KMS-11 (cell line): ENCODE results near the gene EQTN.

ENCODE experiments used
- H2AFZ ChIP-seq: fragments of 200-600 bp; sonication (generic); 2 replicates; pipeline ENCODE4 v1.6.1; 2016; ENCODE audit warnings: antibody characterized with exemption, mixed run types, low read depth
- H3K27ac ChIP-seq: fragments of 200-600 bp; sonication (generic); 2 replicates; pipeline ENCODE4 v1.6.1; 2016; ENCODE audit warnings: mild to moderate bottlenecking, mixed run types
- H3K27me3 ChIP-seq: fragments of 200-600 bp; sonication (generic); 2 replicates; pipeline ENCODE4 v1.6.1; 2017; ENCODE audit warnings: mild to moderate bottlenecking, low read depth, mixed run types, moderate library complexity; ENCODE audit not compliant: insufficient read depth
- H3K36me3 ChIP-seq: fragments of 200-600 bp; sonication (generic); 2 replicates; pipeline ENCODE4 v1.6.1; 2017; ENCODE audit warnings: mild to moderate bottlenecking, mixed run types; ENCODE audit not compliant: insufficient read depth
- H3K4me1 ChIP-seq: fragments of 200-600 bp; sonication (generic); 2 replicates; pipeline ENCODE4 v1.6.1; 2016; ENCODE audit warnings: mild to moderate bottlenecking, low read depth, mixed run types; ENCODE audit not compliant: poor library complexity, severe bottlenecking
- H3K4me2 ChIP-seq: fragments of 200-600 bp; sonication (generic); 2 replicates; pipeline ENCODE4 v1.7.0; 2016; ENCODE audit warnings: mild to moderate bottlenecking, mixed run types
- H3K4me3 ChIP-seq: fragments of 200-600 bp; sonication (generic); IDR thresholded peaks from 2 replicates; pipeline ENCODE4 v1.6.1; 2017; ENCODE audit warnings: low read depth, low read length, mixed read lengths; ENCODE audit not compliant: insufficient read depth
- H3K79me2 ChIP-seq: fragments of 200-600 bp; sonication (generic); 2 replicates; pipeline ENCODE4 v1.6.1; 2016; ENCODE audit warnings: low read depth, mixed run types; ENCODE audit not compliant: insufficient read depth
- H3K9ac ChIP-seq: fragments of 200-600 bp; sonication (generic); 2 replicates; pipeline ENCODE4 v1.6.1; 2016; ENCODE audit warnings: mild to moderate bottlenecking, mixed run types
- H4K20me1 ChIP-seq: fragments of 200-600 bp; sonication (generic); 2 replicates; pipeline ENCODE4 v1.6.1; 2016; ENCODE audit warnings: mild to moderate bottlenecking, mixed run types; ENCODE audit not compliant: insufficient read depth
- TF ChIP-seq, protein P1 (sequence below): fragments of 200-600 bp; sonication (generic); conservative IDR thresholded peaks from 2 replicates; pipeline ENCODE4 v1.6.1; 2017; ENCODE audit warnings: low read depth, mild to moderate bottlenecking, antibody characterized with exemption, low read length, moderate library complexity, mixed read lengths

EQTN gene

DNA sequence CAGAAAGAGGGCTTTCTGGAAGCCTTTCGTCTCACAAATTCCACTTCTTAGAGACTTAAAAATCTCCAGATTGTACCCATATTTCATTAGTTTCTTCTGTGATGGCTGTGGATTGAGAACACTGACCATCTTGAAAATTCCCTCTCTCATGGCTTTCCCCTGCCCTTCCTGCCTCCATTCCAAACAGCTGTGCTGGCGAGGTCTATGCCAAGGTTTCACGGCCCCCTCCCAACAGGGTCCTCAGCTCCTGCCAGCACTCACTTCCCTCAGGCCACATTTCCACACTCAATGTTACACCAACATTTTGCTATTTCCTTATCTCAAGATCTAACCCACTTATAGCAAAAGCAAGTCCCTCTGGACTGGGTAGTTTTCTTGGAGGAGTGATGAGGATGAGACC, 40.3 kb upstream of the EQTN start:
- Histone ChIP-seq H3K9ac (no peak overlapping the region), H3K79me2 (no peaks in the 10 kb centered on the region), H3K4me3 (no peak overlapping the region), H2AFZ (no peak overlapping the region), H3K36me3 (no peaks in the 10 kb centered on the region), H3K4me2 (no peak overlapping the region), H3K27me3 (no peaks in the 10 kb centered on the region), H3K4me1 (no peaks in the 10 kb centered on the region), H4K20me1 (no peaks in the 10 kb centered on the region), H3K27ac (no peak overlapping the region)
- TF ChIP-seq, protein P1, sequence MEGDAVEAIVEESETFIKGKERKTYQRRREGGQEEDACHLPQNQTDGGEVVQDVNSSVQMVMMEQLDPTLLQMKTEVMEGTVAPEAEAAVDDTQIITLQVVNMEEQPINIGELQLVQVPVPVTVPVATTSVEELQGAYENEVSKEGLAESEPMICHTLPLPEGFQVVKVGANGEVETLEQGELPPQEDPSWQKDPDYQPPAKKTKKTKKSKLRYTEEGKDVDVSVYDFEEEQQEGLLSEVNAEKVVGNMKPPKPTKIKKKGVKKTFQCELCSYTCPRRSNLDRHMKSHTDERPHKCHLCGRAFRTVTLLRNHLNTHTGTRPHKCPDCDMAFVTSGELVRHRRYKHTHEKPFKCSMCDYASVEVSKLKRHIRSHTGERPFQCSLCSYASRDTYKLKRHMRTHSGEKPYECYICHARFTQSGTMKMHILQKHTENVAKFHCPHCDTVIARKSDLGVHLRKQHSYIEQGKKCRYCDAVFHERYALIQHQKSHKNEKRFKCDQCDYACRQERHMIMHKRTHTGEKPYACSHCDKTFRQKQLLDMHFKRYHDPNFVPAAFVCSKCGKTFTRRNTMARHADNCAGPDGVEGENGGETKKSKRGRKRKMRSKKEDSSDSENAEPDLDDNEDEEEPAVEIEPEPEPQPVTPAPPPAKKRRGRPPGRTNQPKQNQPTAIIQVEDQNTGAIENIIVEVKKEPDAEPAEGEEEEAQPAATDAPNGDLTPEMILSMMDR: no peak

DNA sequence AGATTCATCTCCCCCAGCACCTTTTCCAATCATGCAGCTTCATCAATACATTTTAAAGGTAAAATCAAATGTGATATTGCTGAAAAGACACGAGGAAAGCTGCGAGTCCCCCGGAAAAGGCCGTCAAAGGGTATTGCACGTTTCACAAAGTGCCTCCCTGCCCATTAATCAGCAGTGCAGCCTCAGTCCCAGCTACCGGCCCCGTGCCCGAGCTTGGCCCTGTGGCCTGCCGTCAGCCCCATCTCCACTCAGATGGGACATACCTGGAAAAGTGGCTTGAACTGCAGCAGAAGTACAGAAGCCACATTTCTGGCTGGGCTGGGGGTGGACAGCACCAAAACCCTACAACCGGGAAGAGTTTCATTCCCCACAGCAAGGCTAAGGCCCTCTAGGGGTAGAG, 39.9 kb upstream of the EQTN start:
- Histone ChIP-seq H3K27me3 (no peaks in the 10 kb centered on the region), H3K4me2 (no peak overlapping the region), H3K9ac (no peak overlapping the region), H3K27ac (no peak overlapping the region), H4K20me1 (no peaks in the 10 kb centered on the region), H3K4me1 (no peaks in the 10 kb centered on the region), H3K79me2 (no peaks in the 10 kb centered on the region), H2AFZ (no peak overlapping the region), H3K4me3 (no peak overlapping the region), H3K36me3 (no peaks in the 10 kb centered on the region)
- TF ChIP-seq, protein P1: no peak

DNA sequence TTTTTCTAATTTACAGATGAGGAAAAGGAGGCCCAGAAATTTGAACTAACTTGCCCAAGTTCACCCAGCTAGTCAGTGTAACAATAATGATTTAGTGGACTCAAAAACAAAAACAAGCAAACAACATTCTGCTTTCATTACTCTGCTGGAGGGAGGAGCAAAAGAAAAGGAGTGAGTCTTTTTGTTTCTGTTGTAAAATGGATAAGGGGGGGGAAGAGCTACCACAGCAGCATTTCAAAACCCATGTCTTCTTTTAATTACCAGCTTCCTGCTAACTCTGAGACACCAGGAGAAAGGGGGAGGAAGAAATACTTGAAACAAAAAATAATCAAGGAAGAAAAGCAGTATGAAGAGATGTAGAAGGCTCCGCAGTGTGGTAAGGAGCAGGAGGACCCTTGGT, 39.2 kb upstream of the EQTN start:
- no peaks in the 10 kb centered on the region for H4K20me1 ChIP-seq
- no peaks in the 10 kb centered on the region for H3K36me3 ChIP-seq
- H3K27me3 ChIP-seq: no peaks in the 10 kb centered on the region
- H3K4me2 ChIP-seq: no peak overlapping the region
- H3K4me1 ChIP-seq: no peaks in the 10 kb centered on the region
- H3K79me2 ChIP-seq: no peaks in the 10 kb centered on the region
- H2AFZ ChIP-seq: no peak overlapping the region
- no peak overlapping the region for H3K27ac ChIP-seq
- TF ChIP-seq, protein P1: no peak
- H3K9ac ChIP-seq: no peak overlapping the region
- no peak overlapping the region for H3K4me3 ChIP-seq

DNA sequence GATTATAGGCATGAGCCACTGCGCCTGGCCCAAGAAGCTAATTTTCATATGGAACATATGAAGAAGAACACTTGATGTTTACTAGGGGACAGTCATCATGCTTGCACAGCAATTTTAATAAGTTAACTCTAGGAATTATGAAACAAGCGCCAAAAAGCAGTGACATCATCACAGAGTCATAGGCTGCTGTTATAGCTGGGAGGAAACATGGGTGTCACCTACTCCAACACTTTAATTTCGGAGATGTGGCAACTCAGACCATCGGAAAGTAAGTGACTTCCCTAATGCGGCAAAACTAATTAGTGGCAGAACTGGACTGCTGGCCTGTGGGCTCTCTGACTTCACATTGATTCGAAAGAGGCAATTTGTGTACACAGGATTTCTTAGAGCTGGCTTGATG, 38.1 kb upstream of the EQTN start:
- no peaks in the 10 kb centered on the region for H3K79me2 ChIP-seq
- no peaks in the 10 kb centered on the region for H3K36me3 ChIP-seq
- no peaks in the 10 kb centered on the region for H3K4me1 ChIP-seq
- no peaks in the 10 kb centered on the region for H3K27me3 ChIP-seq
- TF ChIP-seq, protein P1: no peak
- no peak overlapping the region for H3K27ac ChIP-seq
- no peak overlapping the region for H3K9ac ChIP-seq
- no peak overlapping the region for H3K4me3 ChIP-seq
- no peak overlapping the region for H2AFZ ChIP-seq
- no peaks in the 10 kb centered on the region for H4K20me1 ChIP-seq
- no peak overlapping the region for H3K4me2 ChIP-seq
